NK-92 treated with Interleukin-12 subunit alpha and Interleukin-12 subunit beta, amount 100 ng/mL, for 24 hours (cell line): ENCODE results near the gene NLRP12.
"Not testable (repeated sequence)": the region's sequence is repeated elsewhere in the genome, so short reads cannot be mapped to it uniquely, and the experiment has no call there.

Experiments used
- DNase-seq: peaks from one replicate; lab custom pipeline; 2025; lab: John Stamatoyannopoulos, UW

Gene NLRP12

GRCh38 chr19:53781332-53781731 is 42.8 kb downstream of the NLRP12 start:
- DNase-seq: not testable (repeated sequence)

GRCh38 chr19:53780506-53780905 is 43.6 kb downstream of the NLRP12 start:
- no peak for DNase-seq

- DNase-seq: no peak
Measured at GRCh38 chr19:53775524-53775923, 48.6 kb downstream of the NLRP12 start.

GRCh38 chr19:53774491-53774890 is 49.6 kb downstream of the NLRP12 start:
- DNase-seq: not testable (repeated sequence)

GRCh38 chr19:53773999-53774398 is 50.1 kb downstream of the NLRP12 start:
- DNase-seq: no peak

GRCh38 chr19:53772943-53773342 is 51.2 kb downstream of the NLRP12 start:
- DNase-seq: no peak

GRCh38 chr19:53771144-53771543 is 53.0 kb downstream of the NLRP12 start:
- no peak for DNase-seq

- not testable (repeated sequence) for DNase-seq
Measured at GRCh38 chr19:53769696-53770309, 54.3 kb downstream of the NLRP12 start.

- DNase-seq: no peak
Measured at GRCh38 chr19:53768401-53768800, 55.7 kb downstream of the NLRP12 start.

- DNase-seq: not testable (repeated sequence)
Measured at GRCh38 chr19:53758991-53759390, 65.1 kb downstream of the NLRP12 start.
